HG03521 (cell line): ENCODE data around the gene MOV10L1.

Experiments
- ATAC-seq: cut with Tn5 transposase; IDR thresholded peaks from one replicate; pipeline ENCODE4 v1.9.1; 2021; ENCODE audit warnings: mild to moderate bottlenecking, moderate library complexity; ENCODE audit not compliant: unreplicated experiment

The MOV10L1 gene

DNA sequence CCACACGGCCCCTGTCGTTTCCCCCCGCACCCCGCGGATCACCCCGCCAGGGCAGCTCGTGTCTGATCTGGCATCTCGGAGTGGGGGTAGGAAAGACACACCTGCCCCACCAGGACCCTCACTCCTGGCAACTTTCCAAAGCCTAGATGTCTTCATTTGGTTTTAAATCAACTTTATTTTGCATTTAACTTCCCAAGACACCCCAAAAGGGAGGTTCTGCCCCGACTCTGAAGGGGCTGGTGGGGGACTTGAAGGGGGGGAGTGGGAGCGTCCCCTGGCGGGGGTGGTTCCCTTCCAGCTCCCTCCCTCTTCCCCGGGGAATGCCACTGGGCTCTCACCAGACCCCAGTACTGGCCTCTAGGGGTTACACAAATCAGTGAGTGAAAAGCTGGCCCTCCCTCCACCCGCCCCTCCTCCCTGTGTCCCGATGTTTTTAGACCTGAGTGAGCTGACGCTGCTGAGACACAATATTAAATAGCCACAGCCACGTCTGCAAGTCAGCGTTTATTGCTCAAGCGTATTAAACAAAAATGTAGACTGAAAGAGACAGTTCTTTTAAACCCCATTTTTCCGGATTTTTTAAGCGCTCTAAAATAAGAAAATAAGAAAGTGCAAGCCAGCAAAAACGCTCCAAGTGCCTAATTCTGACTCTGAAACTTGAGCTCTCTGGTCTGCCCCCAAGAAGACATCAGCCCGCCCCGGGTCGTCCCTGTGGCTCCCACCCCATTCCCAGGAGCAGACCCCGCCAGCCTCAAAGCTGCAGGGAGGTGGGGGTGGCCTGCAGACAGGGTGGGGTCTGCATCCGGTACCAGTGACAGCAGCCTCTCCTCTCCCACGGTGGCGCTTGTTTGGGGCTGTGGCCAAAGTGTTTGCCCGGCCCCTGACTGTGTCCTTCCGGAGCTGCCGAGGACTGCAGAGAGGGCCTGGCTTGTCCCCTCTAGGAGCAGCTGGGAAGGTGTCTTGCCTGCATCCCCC, 30.6 kb upstream of the MOV10L1 start:
- no peak for ATAC-seq

DNA sequence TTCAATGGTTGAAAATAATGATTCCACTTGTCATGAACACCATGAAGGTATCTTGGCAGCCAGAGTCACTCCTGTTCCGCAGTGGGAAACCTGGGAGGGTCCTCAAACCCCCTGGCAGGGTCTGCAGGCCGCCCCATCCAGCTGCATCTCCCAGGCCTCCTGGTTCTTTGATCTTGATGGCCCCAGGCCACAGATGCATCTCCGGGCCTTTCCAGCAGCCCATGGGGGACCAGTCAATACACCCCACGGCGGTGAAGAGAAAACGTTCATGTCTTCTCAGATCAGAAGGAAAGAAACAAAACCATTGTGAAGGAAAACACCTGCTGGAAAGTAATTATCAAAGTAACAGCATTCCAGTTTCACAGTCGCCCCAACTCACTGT, 29.9 kb upstream of the MOV10L1 start:
- no peak for ATAC-seq

DNA sequence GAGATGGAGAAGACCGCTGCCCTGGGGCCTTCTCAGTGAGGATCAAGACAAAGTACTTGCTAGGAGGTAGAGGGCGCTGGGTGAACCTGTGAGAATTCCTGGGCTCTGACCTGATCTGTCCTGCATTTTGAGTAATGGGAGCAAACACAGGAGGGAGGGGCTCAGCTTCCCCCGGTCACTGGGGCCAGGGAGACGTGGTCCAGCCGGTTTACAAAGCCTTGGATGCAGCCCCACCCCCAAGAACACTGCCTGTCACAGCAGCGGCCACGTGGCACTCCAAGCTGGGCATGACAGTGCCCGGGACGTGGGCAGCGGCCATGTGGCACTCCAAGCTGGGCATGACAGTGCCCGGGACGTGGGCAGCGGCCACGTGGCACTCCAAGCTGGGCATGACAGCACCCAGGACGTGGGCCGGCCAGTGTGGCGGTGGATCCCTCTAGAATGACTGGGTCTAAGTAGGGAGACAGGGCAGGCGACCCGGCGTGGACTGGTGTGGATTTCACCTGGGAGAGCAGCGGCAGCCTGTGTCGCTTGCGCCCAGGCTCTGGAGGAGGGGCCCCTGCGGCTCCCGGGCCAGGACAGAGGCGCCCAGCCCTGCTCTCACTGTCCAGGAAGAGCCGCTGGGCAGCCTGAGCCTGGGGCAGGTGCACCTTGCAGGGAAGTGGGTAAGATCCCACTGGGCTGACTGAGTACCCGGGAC, 29.2 kb upstream of the MOV10L1 start:
- no peak for ATAC-seq

DNA sequence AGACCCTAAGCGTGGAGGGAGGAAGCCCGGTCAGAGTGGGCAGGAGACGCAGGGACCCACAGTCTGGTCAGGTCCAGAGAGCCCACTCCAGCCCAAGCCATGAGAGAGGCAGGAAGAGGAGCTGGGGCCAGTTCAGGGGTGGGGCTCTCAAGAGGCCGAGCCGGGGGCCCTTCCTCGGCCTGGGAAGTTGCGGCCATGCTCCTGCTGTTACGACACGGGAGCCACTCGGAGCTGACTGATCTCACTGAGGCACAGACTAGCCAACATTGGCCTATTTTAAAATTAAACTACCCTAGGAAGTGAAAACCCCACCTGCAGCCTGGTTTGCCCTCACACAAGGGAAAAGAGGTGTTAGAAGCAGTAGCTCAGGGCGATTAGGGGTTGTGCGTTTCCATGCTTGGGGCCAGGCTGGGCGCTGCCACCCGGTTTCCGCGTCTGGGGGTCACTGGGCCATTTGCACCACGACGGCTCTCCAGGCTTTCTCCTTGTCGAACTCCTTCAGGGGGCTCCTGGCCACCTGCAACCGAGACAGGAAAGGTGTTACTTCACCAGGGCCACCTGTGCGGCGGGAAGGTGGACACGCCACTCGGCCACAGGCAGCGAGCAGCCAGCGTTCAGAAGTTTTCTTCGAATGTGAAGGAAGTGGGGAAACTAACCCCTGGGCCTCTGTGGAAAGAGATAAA, 28.5 kb upstream of the MOV10L1 start:
- ATAC-seq: no peak

DNA sequence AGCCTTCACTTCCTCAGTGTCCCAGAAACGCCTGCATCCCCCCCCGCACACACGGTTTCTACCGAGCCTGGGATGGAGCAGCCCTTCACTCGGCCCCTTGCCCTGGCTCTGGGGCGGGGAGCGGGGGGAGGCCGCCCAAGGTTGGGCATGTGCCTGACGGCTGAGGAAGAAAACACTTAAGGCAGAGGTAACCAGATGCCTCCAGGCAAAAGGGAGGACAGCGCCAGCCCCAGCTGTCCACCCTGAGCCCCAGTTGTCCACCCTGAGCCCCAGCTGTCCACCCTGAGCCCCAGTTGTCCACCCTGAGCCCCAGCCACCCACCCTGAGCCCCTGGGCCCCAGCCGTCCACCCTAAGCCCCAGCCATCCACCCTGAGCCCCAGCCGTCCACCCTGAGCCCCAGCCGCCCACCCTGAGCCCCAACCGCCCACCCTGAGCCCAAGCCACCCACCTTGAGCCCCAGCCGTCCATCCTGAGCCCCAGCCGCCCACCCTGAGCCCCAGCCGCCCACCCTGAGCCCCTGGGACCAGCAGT, 27.9 kb upstream of the MOV10L1 start:
- no peak for ATAC-seq

DNA sequence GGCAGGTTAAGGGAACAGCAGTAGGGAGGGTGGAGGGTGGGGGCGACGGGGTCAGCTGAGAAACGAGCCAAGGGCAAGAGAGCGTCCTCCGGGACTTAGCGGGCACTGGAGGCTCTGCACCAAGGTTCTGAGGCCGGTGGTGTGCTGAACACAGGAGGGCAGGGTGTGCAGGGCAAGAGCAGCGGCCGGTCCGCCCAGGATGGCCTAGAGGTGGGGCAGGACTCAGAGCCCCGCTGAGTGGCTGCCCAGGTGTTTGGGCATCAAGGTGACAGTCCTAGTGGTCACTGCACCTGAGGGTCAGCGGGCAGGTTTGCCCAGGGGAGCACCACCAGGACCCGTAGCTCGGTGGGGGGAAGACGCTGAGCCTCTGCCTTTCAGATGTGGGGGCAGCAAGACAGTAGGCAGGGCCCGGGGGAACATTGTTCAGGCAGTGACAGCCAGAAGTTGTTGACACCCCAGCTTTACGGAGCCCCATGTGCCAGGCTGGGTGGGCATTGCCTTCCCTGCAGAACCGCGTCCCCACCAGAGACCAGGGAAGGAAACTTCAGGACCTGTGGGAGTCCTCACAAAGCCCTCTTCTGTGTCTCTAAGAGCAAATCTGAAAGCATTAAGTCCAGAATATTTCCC, 27.2 kb upstream of the MOV10L1 start:
- ATAC-seq: no peak

DNA sequence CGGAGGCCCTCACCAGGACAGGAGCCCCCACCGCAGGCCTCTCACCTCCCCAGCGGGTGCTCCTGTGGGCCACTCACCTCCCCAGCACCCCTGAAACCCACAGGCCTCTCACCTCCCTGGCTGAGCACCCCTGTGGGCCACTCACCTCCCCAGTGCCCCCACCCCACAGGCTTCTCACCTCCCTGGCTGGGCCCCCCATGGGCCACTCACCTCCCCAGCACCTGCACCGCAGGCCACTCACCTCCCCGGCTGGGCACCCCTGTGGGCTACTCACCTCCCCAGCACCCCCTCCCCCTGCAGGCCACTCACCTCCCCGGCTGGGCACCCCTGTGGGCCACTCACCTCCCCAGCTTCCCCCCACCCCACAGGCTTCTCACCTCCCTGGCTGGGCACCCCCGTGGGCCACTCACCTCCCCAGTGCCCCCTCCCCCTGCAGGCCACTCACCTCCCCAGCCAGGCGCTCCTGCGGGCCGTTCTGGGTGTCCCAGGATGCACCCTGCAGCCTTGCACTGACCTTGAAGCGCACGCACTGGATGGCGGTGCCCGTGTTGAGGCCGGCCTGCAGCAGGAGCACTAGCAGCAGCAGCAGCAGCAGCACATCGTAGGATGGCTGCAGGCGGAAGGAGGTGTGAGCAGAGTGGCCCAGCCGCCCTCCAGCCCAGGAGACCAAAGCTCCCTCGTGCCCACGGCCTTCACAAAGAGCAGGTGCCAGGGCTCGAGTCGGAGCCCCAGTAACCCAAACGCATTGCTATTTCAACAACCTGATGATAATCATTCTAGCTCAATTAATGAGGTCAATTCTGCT, 26.0 kb upstream of the MOV10L1 start:
- ATAC-seq: no peak

DNA sequence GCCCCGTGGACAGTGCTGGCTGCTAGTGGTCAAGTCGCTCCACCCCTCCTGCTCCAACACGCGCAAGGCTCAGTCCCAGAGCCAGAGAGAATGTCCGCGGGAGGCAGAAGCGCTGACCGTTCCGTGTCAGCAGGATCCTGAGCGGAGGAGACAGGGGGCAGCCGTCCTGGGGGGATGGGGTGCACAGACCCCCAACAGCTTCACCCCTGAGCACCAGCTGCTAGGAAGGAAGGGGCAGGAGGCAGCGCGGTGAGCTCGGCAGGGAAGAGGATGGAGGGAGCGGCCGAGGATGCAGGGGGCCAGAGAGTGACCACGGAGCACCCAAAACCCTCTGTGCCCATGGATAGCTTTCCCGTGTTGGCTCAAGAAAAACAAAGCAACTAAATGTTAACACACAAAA, 25.4 kb upstream of the MOV10L1 start:
- no peak for ATAC-seq

DNA sequence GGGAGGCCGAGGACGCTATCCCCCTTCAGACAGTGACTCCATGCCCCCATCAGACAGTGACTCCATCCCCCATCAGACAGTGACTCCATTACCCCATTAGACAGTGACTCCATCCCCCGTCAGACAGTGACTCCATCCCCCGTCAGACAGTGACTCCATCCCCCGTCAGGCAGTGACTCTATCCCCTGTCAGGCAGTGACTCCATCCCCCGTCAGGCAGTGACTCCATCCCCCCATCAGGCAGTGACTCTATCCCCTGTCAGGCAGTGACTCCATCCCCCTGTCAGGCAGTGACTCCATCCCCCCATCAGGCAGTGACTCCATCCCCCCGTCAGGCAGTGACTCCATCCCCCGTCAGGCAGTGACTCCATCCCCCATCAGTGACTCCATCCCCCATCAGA, 22.6 kb upstream of the MOV10L1 start:
- ATAC-seq: no peak

DNA sequence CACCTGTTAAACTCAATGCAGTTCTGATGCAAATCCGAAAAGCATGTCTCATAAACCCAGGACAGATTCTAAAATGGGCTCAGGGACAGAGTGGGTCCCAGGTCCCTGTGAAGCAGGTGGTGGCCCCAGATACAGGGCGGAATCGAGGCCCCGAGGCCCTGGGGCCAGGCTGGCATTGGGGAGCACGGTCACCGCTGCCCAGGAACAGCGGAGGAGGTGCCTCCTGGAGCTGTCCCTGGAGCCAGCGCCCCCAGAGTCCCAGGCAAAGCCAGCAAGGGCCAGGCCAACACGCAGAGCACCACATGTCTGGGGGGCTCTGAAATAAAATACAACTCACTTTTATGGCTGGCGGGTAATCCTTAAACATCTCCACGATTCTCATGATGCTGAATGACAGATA, 21.7 kb upstream of the MOV10L1 start:
- no peak for ATAC-seq

DNA sequence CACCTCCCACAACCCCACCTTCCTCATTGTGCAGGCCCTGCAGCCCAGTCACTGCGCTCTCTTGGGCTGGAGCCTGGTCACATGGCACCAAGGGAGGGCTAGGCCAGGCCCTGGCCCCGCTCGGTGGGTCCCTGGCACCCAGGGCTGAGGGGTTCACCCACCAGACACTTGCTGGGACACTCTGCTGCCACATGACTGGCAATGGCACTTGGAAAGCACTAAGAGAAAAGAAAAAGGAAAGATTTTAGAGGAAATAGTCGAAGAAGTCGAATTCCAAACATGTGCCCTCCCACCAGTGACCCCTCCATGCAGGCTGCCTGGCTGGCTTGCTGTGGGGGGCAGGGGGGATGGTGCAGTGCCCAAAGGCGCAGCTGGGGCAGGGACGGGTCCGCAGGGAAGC, 19.4 kb upstream of the MOV10L1 start:
- ATAC-seq: no peak

DNA sequence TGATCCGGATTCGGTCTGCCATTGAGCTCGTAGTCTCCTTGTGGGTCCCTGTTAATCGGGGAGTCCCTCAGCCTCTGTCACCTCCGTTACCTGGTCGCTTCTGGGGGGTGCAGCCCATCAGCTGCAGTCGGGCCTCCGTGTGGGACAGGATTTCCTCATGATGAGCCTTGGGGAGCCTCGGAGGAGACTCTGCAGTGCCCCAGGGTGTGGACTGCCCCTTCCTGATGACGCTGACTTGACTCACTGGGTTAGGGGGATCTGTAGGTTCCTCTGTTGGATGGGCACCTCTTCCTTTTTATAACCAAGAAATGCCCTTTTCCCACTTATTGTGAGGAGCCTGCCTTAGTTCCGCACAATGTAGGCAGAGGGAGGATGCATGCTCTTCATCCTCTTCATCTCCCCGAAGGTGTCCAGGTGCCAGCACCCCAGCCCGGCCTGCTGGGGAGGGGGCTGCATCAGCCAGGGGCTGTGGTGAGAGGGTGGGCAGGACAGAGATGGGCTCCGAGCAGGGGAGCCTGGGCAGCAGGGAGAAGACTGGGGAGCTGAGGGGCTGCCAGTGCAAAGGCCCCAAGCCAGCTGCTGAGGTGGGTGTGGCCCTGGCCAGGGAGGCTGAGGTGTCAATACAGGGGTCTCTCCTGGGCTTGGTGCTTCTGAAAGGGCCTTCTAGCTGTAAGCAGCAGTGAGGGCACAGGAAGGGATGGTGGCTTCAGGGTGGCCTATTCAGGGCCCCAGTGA, 18.2 kb upstream of the MOV10L1 start:
- ATAC-seq: no peak

DNA sequence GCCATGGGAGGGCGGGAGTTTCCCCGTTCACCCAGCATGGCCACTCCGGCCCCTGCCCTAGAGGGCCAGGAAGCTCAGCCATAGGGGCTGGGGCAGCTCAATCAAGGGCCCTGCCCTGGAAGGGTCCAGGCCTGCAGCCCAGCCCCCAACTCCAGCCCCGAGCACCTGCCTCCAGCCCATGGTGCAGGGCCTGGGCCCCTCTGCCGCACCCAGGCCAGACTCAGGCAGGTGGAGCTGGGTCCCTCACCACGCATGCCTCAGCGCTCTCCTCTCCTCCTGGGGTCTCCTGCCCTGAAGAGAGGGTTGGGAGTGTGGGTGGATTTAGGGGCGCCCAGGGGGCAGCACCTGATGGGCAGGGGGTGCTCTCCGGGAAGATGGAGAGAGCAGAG, 17.6 kb upstream of the MOV10L1 start:
- ATAC-seq: no peak

DNA sequence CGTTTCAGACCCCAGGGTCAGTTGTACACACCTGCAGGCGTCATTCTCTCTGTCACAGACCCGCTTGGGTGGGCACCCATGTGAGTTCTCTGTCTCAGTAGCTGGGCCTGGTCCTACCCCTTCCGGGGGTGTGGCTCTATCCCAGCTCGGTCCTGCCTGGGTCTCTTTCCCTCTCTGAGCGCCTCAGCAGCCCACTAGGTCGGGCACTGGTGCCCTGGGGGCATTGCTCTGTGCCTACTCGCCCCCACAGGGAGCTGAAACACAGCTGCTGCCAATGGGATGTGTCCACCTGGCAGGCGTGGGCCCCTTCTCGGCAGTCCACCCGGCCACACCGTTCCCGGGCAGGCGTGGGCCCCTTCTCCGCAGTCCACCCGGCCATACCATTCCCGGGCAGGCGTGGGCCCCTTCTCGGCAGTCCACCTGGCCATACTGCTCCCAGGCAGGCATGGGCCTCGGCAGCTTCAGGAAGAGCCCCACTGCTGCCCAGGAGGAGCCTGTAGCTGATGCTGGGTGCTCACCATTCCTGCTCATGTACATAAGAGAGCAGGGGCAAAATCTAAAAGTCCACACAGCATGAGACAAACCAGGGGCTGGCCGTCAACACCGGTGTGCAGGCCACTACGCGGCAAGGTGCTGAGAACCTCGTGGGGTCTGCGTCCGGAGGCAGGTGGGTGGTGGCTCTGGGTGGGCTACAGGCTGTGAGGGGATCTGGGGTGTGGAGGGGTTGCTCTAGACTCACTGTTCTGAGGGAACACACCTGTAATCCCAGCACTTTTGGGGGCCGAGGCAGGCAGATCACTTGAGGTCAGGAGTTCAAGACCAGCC, 16.9 kb upstream of the MOV10L1 start:
- no peak for ATAC-seq

DNA sequence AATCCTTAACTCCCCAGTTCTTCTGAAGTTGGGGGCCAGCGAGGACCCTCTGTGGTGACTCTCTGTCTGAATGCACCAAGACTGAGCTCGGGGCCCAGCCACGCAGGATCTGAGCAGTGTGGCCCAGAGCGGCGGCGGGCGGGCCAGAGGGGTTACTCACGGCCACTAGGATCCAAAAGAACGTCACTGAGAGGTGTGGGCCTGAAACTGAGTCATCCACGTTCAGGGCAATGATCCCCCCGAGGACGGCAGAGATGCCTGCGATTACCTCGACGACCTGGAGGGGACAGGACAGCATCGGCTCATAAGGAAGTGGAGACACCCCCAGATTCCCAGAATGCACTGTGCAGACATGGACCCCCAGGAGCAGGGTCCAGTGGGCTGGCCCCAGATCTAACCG, 15.8 kb upstream of the MOV10L1 start:
- no peak for ATAC-seq

DNA sequence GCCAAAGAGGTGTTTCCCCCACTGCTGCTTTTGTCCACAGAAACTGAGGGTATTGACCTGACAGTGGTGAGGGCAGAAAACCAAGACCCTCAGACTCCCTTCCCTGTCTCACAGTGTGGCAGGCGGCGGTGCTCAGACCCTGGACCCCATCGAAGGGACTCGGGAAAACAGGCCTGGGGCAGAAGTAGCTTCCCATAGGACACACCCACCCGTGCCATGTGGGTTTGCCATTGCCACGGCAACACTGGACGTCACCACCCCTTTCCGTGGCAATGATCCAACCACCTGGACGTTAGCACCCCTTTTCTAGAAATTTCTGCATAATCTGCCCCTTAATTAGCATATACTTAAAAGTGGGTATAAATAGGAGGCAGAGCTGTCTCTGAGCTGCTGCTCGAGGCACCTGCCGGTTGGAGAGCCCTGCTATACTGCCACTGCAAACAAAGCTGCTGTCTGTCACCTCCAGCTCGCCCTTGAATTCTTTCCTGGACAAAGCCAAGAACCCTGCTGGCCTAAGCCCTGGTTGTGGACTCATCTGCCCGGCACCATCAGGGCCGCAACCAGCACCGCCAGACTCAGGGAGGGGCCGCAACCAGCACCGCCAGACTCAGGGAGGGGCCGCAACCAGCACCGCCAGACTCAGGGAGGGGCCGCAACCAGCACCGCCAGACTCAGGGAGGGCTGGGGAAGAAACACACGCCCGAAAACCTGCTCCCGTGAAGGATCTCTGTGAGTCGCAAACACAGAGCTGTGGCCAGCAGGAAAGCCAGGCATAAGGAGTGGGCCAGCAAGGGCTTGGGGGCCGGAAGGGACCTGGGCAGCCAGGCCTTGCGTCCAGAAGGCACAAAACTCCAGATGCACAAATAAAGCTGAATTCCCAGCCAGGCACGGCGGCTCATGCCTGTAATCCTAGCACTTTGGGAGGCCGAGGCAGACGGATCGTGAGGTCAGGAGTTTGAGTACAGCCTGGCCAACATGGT, 15.0 kb upstream of the MOV10L1 start:
- ATAC-seq: no peak
